ENCODE measurements around the gene BDKRB2. TPM values are rescaled to one million over a fixed set of nuclear protein-coding genes. Genes with fewer than 3 reads are reported as not detected.

Gene BDKRB2
- total RNA-seq, 1 experiment from 2014 or later: 0.49 TPM

DNA sequence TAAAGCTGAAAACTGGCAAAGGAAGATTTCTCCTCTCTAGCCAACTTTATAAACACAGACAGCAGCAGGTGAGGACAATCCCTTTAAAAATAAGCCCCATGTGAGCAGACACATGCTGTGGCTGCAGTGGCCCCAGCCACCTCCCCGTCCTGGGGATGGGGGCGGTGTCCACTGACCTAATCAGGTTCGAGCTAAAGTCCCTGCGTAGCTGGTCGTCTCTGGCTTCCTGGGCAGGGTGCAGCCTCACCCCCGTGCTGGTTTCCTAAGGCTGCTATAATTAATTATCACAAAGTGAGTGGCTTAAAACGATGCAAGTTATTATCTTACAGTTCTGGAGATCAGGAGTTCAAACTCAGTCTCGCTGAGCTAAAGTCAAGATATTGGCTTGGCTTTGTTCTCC lies 52.4 kb downstream of the BDKRB2 start:
- Histone ChIP-seq H3K4me3 (replicated peaks in 1 of 2; ENCODE audit: low read depth in 1 of 2, low read length in 2 of 2) (no peak overlapping the region), H3K4me2 (ENCODE audit: low read length) (no peak overlapping the region), H3K36me3 (ENCODE audit: control insufficient read depth in 1 of 2, insufficient read depth in 2 of 2, low read length in 2 of 2) (no peaks in the 10 kb centered on the region), H4K20me1 (ENCODE audit: insufficient read depth) (no peaks in the 10 kb centered on the region), H3K27ac (ENCODE audit: low read depth, low read length) (no peak overlapping the region), H2AFZ (ENCODE audit: low read depth, low read length, poor library complexity, severe bottlenecking) (no peak overlapping the region), H3K9ac (ENCODE audit: low read length) (no peak overlapping the region), H3K9me2 (ENCODE audit: insufficient read depth) (no peaks in the 10 kb centered on the region), H3K79me2 (ENCODE audit: insufficient read depth, low read length) (no peaks in the 10 kb centered on the region), H3K4me1 (ENCODE audit: control insufficient read depth in 1 of 2, insufficient read depth in 2 of 2, low read length in 2 of 2) (peaks cover 0 to 8% of the 10 kb centered on the region in 2 experiments; a peak in 1 of 4 replicates), H3K9me3 (ENCODE audit: control insufficient read depth in 1 of 2, insufficient read depth in 1 of 2, low read depth in 1 of 2, low read length in 2 of 2) (no peaks in the 10 kb centered on the region), H3K27me3 (ENCODE audit: insufficient read depth, low read length) (peaks cover 41% of the 10 kb centered on the region)
- intact Hi-C loops (cut with micrococcal nuclease): no loop called here
- DNase-seq (ENCODE audit: low read depth, low spot score) (no peak), ATAC-seq (no peak)
- POLR2A ChIA-PET: no interaction called here
- no TSS peak for BruUV-seq (replicated peaks)
- TF ChIP-seq FOSL1 (IDR thresholded peaks at IDR 0.05; ENCODE audit: low read depth) (no peak), JUND (IDR thresholded peaks at IDR 0.05) (no peak), POLR2AphosphoS5 (IDR thresholded peaks at IDR 0.05; ENCODE audit: low read depth, low read length) (no peak), EZH2phosphoT487 (IDR thresholded peaks at IDR 0.05; ENCODE audit: borderline replicate concordance) (no peak)
- TF ChIP-seq, protein P1, sequence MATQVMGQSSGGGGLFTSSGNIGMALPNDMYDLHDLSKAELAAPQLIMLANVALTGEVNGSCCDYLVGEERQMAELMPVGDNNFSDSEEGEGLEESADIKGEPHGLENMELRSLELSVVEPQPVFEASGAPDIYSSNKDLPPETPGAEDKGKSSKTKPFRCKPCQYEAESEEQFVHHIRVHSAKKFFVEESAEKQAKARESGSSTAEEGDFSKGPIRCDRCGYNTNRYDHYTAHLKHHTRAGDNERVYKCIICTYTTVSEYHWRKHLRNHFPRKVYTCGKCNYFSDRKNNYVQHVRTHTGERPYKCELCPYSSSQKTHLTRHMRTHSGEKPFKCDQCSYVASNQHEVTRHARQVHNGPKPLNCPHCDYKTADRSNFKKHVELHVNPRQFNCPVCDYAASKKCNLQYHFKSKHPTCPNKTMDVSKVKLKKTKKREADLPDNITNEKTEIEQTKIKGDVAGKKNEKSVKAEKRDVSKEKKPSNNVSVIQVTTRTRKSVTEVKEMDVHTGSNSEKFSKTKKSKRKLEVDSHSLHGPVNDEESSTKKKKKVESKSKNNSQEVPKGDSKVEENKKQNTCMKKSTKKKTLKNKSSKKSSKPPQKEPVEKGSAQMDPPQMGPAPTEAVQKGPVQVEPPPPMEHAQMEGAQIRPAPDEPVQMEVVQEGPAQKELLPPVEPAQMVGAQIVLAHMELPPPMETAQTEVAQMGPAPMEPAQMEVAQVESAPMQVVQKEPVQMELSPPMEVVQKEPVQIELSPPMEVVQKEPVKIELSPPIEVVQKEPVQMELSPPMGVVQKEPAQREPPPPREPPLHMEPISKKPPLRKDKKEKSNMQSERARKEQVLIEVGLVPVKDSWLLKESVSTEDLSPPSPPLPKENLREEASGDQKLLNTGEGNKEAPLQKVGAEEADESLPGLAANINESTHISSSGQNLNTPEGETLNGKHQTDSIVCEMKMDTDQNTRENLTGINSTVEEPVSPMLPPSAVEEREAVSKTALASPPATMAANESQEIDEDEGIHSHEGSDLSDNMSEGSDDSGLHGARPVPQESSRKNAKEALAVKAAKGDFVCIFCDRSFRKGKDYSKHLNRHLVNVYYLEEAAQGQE (IDR thresholded peaks at IDR 0.05; ENCODE audit: low read depth): no peak
- CTCF ChIA-PET: no interaction called here
- RAD21 ChIA-PET (ENCODE audit: low non-redundant PET in 1 of 2, low total read pairs in 2 of 2, uncharacterized antibody in 2 of 2, unreplicated experiment in 2 of 2): no interaction called here

DNA sequence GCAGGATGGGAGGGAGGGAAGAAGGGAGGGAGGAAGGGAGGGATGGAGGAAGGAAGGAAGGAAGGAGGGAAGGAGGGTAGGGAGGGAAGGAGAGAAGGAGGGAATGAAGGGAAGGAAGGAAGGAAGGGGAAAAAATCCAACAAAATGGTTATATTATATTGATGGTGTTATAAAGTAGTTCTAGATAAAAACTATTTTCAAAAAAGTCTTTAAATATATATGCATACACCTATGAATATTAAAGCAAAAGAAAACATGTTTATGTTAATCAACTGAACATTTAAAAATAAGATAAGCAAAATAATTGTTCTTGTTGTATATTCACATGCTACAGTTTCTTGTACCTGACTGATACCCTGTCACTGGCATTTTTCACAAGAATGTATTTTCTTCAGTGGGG lies 53.3 kb downstream of the BDKRB2 start:
- H2AFZ ChIP-seq (ENCODE audit: low read depth, low read length, poor library complexity, severe bottlenecking): no peak overlapping the region
- no peaks in the 10 kb centered on the region for H4K20me1 ChIP-seq (ENCODE audit: insufficient read depth)
- H3K36me3 ChIP-seq (ENCODE audit: control insufficient read depth in 1 of 2, insufficient read depth in 2 of 2, low read length in 2 of 2): no peaks in the 10 kb centered on the region
- POLR2A ChIA-PET: no interaction called here
- no peak overlapping the region for H3K4me2 ChIP-seq (ENCODE audit: low read length)
- no peaks in the 10 kb centered on the region for H3K9me2 ChIP-seq (ENCODE audit: insufficient read depth)
- no peak overlapping the region for H3K9ac ChIP-seq (ENCODE audit: low read length)
- H3K27ac ChIP-seq (ENCODE audit: low read depth, low read length): no peak overlapping the region
- RAD21 ChIA-PET (ENCODE audit: low non-redundant PET in 1 of 2, low total read pairs in 2 of 2, uncharacterized antibody in 2 of 2, unreplicated experiment in 2 of 2): interaction anchor here in 1 of 2 experiments (0.7 kb wide), 1 partner anchor 46 kb away, joined by 4 read pairs; no protein-coding TSS in a partner anchor
- H3K4me3 ChIP-seq (replicated peaks in 1 of 2; ENCODE audit: low read depth in 1 of 2, low read length in 2 of 2): no peak overlapping the region
- CTCF ChIA-PET: no interaction called here
- no peaks in the 10 kb centered on the region for H3K79me2 ChIP-seq (ENCODE audit: insufficient read depth, low read length)
- no peak for DNase-seq (ENCODE audit: low read depth, low spot score)
- no TSS peak for BruUV-seq (replicated peaks)
- H3K9me3 ChIP-seq (ENCODE audit: control insufficient read depth in 1 of 2, insufficient read depth in 1 of 2, low read depth in 1 of 2, low read length in 2 of 2): no peaks in the 10 kb centered on the region
- H3K27me3 ChIP-seq (ENCODE audit: insufficient read depth, low read length): peaks cover 41% of the 10 kb centered on the region
- ATAC-seq: no peak
- H3K4me1 ChIP-seq (ENCODE audit: control insufficient read depth in 1 of 2, insufficient read depth in 2 of 2, low read length in 2 of 2): peaks cover 0 to 6% of the 10 kb centered on the region in 2 experiments; a peak in 1 of 4 replicates
- intact Hi-C loops (cut with micrococcal nuclease): no loop called here
- TF ChIP-seq FOSL1 (IDR thresholded peaks at IDR 0.05; ENCODE audit: low read depth) (no peak), EZH2 (IDR thresholded peaks at IDR 0.05) (no peak), TCF7L2 (IDR thresholded peaks at IDR 0.05; ENCODE audit: borderline replicate concordance, extremely low read depth, insufficient read depth, insufficient read length) (no peak), ZFX (IDR thresholded peaks at IDR 0.05) (no peak), ELF1 (IDR thresholded peaks at IDR 0.05; ENCODE audit: borderline replicate concordance, low read depth) (no peak), JUND (IDR thresholded peaks at IDR 0.05) (no peak), SIN3A (IDR thresholded peaks at IDR 0.05; ENCODE audit: low read depth) (no peak), POLR2A (IDR thresholded peaks at IDR 0.05; ENCODE audit: borderline replicate concordance, extremely low read depth, insufficient read depth, insufficient read length) (no peak), YY1 (IDR thresholded peaks at IDR 0.05; ENCODE audit: extremely low read depth, insufficient replicate concordance, low read depth, low read length) (no peak), EGR1 (IDR thresholded peaks at IDR 0.05; ENCODE audit: low read depth) (no peak)
- TF ChIP-seq, protein P2, sequence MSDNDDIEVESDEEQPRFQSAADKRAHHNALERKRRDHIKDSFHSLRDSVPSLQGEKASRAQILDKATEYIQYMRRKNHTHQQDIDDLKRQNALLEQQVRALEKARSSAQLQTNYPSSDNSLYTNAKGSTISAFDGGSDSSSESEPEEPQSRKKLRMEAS (IDR thresholded peaks at IDR 0.05): no peak
- TF ChIP-seq, protein P1 (IDR thresholded peaks at IDR 0.05; ENCODE audit: low read depth): no peak

Measured in HCT116 (cell line).